DOHH2 (cell line): Measurements from ENCODE around the gene FRYL.

Experiments
- CTCF ChIP-seq: fragments of 200-600 bp; sonication (generic); IDR thresholded peaks from one replicate; pipeline ENCODE4 v1.5.1; 2014; ENCODE audit warnings: antibody characterized with exemption, mild to moderate bottlenecking, low read depth, low read length; ENCODE audit not compliant: poor library complexity, severe bottlenecking
- EZH2phosphoT487 ChIP-seq: fragments of 200-600 bp; sonication (generic); IDR thresholded peaks from 2 replicates; pipeline ENCODE4 v1.6.1; 2017; ENCODE audit warnings: borderline replicate concordance, mild to moderate bottlenecking, antibody characterized with exemption, low read length, moderate library complexity, mixed read lengths

GRCh38 chr4:48493452-48494100 is 286.5 kb downstream of the FRYL start:
- no peak for TF ChIP-seq CTCF
- TF ChIP-seq EZH2phosphoT487, result no peak
